Measurements from ENCODE around the gene ASMTL.
"Not testable (repeated sequence)": the region's sequence is repeated elsewhere in the genome, so short reads cannot be mapped to it uniquely, and the experiment has no call there.

ASMTL gene

GRCh38 chrX:1453951-1454785, 1.5 kb upstream of the ASMTL start:
- DNase-seq (ENCODE audit: low read depth, low spot score) = peak; percentile 85

- DNase-seq (ENCODE audit: low read depth, low spot score) = no peak
Observed at GRCh38 chrX:1453395-1453783, 680 bp upstream of the ASMTL start.

- DNase-seq (ENCODE audit: low read depth, low spot score) = no peak
Observed at GRCh38 chrX:1451661-1452515, 821 bp downstream of the ASMTL start.

GRCh38 chrX:1451251-1451660, 1.5 kb downstream of the ASMTL start:
- DNase-seq (ENCODE audit: low read depth, low spot score) = no peak

GRCh38 chrX:1450361-1451161, 2.1 kb downstream of the ASMTL start:
- no peak for DNase-seq (ENCODE audit: low read depth, low spot score)

DNA sequence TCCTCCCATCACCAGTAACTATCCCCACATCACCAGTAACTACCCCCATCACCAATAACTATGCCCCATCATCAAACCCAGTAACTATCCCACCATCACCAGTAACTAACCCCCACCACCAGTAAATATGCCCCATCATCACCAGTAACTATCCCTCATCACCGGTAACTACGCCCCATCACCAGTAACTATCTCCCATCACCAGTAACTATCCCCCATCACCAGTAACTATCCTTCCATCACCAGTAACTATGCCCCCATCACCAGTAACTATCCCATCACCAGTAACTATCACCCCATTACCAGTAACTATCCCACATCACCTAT, 2.9 kb downstream of the ASMTL start:
- no peak for DNase-seq (ENCODE audit: low read depth, low spot score)

GRCh38 chrX:1449036-1449822, 3.5 kb downstream of the ASMTL start:
- no peak for DNase-seq (ENCODE audit: low read depth, low spot score)

DNA sequence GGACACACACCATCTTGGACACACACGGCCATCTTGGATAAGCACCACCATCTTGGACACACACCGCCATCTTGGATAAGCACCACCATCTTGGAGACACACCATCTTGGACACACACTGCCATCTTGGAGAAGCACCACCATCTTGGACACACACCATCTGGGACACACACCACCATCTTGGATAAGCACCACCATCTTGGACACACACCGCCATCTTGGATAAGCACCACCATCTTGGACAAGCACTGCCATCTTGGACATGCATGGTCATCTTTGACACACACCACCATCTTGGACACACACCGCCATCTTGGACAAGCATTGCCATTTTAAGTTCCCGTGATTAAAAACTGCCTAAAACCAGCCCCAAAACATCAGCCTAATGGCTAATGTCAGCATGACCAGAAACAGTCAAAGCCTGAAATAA, 4.1 kb downstream of the ASMTL start:
- not testable (repeated sequence) for DNase-seq (ENCODE audit: low read depth, low spot score)

DNA sequence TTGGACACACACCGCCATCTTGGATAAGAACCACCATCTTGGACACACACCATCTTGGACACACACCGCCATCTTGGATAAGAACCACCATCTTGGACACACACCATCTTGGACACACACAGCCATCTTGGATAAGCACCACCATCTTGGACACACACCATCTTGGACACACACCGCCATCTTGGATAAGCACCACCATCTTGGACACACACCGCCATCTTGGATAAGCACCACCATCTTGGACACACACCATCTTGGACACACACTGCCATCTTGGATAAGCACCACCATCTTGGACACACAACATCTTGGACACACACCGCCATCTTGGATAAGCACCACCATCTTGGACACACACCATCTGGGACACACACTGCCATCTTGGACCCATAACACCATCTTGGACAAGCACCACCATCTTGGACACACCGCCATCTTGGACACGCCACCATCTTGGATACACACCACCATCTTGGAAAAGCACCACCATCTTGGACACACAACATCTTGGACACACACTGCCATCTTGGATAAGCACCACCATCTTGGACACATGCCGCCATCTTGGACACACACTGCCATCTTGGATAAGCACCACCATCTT, 4.6 kb downstream of the ASMTL start:
- not testable (repeated sequence) for DNase-seq (ENCODE audit: low read depth, low spot score)

DNA sequence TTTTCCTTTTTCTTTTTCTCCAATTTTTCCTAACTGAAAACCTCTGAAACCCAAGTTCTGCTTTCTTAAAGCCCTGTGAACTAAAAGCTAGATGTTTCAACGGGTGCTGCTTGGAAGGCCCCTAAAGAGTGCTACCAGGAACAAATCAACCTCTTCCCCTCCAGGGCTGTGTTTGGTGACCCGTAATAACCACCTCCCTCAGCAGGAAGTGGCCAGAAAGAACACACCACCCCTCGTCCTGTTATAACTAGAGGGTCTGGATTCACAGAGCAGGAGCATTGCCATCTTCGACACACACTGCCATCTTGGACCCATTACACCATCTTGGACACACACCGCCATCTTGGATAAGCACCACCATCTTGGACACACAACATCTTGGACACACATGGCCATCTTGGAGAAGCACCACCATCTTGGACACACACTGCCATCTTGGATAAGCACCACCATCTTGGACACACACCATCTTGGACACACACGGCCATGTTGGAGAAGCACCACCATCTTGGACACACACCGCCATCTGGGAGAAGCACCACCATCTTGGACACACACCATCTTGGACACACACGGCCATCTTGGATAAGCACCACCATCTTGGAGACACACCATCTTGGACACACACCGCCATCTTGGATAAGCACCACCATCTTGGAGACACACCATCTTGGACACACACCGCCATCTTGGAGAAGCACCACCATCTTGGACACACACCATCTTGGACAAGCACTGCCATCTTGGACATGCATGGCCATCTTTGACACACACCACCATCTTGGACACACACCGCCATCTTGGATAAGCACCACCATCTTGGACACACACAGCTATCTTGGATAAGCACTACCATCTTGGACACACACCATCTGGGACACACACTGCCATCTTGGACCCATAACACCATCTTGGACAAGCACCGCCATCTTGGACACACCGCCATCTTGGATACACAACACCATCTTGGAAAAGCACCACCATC, 5.4 kb downstream of the ASMTL start:
- not testable (repeated sequence) for DNase-seq (ENCODE audit: low read depth, low spot score)

DNA sequence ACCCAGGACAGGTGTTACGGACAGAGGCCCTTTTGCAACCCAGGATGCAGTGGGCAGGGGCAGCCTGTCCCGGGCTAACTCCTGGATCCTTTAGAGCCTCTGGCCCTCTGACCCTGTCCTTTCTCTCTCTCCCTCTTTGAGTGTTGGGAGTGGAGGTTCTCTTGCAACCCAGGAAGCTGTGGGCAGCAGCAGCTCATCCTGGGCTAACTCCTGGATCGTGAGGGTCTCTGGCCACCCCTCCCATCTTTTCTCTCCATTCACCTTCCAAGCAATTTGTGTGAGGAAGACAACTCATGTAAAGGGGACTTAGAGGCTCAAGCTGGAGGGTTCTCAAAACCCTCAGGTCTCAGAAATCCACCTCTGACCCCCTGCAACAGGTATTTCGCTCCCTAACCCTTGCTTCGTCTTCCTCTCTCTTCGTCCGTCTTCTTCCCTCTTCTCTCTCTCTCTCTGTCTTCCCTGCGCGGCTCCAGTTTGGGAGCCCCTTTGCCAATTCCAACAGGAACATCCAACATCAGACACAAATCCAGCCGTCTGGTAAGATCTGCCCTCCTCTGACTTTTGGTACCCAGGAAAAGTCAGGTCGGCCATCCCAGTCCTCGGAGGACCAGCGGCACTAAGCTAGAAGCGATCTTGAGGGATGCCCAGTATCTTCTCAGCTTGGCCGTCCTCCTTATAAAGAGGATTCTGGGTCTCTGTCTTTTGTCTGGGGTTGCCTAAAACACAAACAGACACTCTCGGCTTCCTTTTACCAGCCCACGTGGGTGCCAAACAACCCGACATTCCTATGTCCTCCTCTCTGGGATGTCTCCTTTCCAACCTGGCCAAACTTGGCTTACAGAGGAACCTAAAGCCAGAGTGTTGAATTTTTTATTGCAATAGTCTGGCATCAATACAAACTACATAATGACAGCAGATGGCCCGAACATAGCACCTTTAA, 7.9 kb downstream of the ASMTL start:
- no peak for DNase-seq (ENCODE audit: low read depth, low spot score)

- DNase-seq (ENCODE audit: low read depth, low spot score) = no peak
Observed at GRCh38 chrX:1443496-1444075, 9.1 kb downstream of the ASMTL start.

- DNase-seq (ENCODE audit: low read depth, low spot score) = no peak
Observed at GRCh38 chrX:1442724-1443367, 9.9 kb downstream of the ASMTL start.

GRCh38 chrX:1442016-1442665, 10.6 kb downstream of the ASMTL start:
- no peak for DNase-seq (ENCODE audit: low read depth, low spot score)

DNA sequence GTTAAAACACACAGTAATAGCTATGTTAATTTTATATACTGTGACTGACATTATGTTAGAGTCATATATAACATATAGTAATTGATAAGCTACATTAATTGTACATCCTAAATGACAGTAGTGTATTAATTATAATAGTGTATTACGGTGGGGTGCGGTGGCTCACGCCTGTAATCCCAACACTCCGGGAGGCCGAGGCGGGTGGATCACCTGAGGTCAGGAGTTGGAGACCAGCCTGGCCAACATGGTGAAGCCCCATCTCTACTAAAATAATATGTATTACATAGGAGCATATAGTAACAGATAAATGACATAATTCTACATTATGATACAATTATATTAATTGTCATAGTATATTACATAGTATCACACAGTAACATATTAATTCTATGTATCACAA, 12.2 kb downstream of the ASMTL start:
- no peak for DNase-seq (ENCODE audit: low read depth, low spot score)

DNA sequence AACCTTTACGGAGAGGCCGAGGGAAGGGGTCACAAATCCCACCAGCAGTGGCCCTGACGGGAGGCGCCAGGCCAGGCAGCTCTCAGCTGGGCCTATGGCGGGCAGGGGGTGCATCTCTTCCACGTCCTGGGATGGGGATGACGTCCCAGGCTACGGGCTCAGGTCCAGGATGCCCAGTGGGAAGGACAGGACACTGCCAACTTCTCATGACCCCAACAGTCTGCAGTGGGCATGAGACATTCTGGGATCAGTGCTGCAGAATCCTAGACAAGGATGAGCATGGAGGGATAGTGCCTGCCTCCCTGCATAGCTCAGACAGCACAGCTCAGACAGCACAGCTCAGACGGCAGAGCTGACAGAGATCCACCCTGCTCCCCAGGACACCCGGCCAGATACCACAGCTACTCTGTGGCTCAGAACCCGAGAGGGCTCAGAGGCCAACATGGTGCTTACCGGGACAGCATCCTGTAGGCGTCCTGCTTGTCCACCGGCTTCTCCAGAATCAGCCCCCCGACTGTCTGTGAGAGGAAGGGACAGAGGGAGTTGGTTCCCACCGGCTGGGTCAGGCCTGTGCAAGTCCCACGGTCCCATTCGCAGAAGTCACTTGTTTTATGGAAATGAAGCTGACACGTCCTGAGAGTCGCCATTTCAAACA, 17.3 kb downstream of the ASMTL start:
- DNase-seq (ENCODE audit: low read depth, low spot score) = no peak

- no peak for DNase-seq (ENCODE audit: low read depth, low spot score)
Observed at GRCh38 chrX:1434871-1435240, 17.9 kb downstream of the ASMTL start.
